Stimulated activated naive B cell treated with anti-CD40 and anti-IgM and Interleukin-4, amounts not matched to agents 10 μg/mL and 1 μg/mL and 100 μg/mL, for 72 hours (primary cell): Measurements from ENCODE around the gene QRFP.
"Not testable (repeated sequence)": the region's sequence is repeated elsewhere in the genome, so short reads cannot be mapped to it uniquely, and the experiment has no call there.

Experiments used
- ATAC-seq, 2 donors: fragments of 150-1000 bp; cut with Tn5 transposase; replicated peaks; 2 replicates each; pipeline ENCODE4 v1.10.0; 2021; ENCODE audit warnings: moderate library complexity in 1 of 2
- DNase-seq: peaks from one replicate; pipeline ENCODE4 v3.0.0; 2021
- H3K27ac Mint-ChIP-seq: one replicate; pipeline ENCODE4 v1.8.0; 2022; ENCODE audit warnings: mild to moderate bottlenecking, mixed read lengths
- H3K27me3 Mint-ChIP-seq, 2 donors: one replicate each; pipeline ENCODE4 v1.8.0; 2022; ENCODE audit warnings: mixed read lengths in 2 of 2
- H3K36me3 Mint-ChIP-seq, 2 donors: one replicate each; pipeline ENCODE4 v1.8.0; 2022; ENCODE audit warnings: mixed read lengths in 2 of 2, mild to moderate bottlenecking in 1 of 2
- H3K4me1 Mint-ChIP-seq, 2 donors: one replicate each; pipeline ENCODE4 v1.8.0; 2022; ENCODE audit warnings: mixed read lengths in 2 of 2, mild to moderate bottlenecking in 1 of 2
- H3K4me3 Mint-ChIP-seq, 2 donors: one replicate each; pipeline ENCODE4 v1.8.0; 2022; ENCODE audit warnings: mild to moderate bottlenecking in 2 of 2, mixed read lengths in 2 of 2, moderate library complexity in 1 of 2
- H3K9me3 Mint-ChIP-seq, 2 donors: one replicate each; pipeline ENCODE4 v1.8.0; 2022; ENCODE audit warnings: mixed read lengths in 2 of 2, mild to moderate bottlenecking in 1 of 2

Gene QRFP

DNA sequence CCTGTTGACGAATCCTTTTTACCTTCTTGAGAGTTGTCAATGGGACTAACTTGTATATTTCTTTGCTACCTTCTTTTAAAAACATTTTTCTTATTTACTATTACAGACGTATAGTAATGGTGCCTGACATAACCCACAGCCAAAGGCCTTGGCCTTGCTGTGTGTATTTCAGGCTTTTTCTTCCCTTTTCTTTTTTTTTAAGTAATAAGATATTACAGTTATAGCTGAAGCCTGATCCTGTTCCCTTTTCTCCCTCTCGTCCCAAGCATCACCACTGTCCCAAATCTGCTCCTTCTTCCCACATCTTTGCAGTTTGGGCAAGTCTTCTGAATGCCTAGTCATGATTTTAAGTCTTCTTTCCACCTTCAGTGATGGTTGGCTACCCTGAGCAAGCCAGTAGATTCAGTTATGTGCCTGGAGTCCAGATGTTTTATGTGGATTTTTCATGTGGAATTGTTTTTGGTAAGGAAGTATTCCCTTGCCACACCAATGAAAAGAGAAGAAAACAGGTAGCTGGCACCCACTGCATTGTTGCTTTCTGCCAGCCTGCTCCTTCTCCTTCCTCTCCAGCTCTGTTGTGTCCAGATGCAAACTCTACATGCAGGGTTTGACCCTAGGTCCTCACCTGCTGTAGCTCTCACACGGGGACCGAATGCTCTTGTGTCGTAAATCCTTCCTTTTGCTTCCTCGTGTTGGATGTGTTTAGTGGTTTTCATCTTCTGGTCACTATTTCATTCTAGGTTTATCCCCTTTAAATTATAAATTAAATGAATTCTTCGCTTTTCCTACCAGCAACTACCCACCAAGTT is 35.0 kb downstream of the QRFP start:
- Mint-ChIP-seq H3K36me3 (peaks cover 21 to 42% of the 10 kb centered on the region in 2 donors), H3K4me3 (no peak overlapping the region), H3K9me3 (no peaks in the 10 kb centered on the region), H3K27me3 (no peaks in the 10 kb centered on the region), H3K27ac (no peak overlapping the region), H3K4me1 (peaks cover 5% of the 10 kb centered on the region in 2 donors)
- DNase-seq (no peak), ATAC-seq (no peak)

GRCh38 chr9:130860458-130861316 is 35.9 kb downstream of the QRFP start:
- no peaks in the 10 kb centered on the region for H3K9me3 Mint-ChIP-seq
- no peak overlapping the region for H3K27ac Mint-ChIP-seq
- DNase-seq: no peak
- ATAC-seq: peak in 1 of 2 donors; percentile 38
- H3K4me3 Mint-ChIP-seq: no peak overlapping the region
- H3K4me1 Mint-ChIP-seq: peaks cover 0 to 2% of the 10 kb centered on the region in 2 donors
- H3K27me3 Mint-ChIP-seq: no peaks in the 10 kb centered on the region
- H3K36me3 Mint-ChIP-seq: peaks cover 19 to 41% of the 10 kb centered on the region in 2 donors

DNA sequence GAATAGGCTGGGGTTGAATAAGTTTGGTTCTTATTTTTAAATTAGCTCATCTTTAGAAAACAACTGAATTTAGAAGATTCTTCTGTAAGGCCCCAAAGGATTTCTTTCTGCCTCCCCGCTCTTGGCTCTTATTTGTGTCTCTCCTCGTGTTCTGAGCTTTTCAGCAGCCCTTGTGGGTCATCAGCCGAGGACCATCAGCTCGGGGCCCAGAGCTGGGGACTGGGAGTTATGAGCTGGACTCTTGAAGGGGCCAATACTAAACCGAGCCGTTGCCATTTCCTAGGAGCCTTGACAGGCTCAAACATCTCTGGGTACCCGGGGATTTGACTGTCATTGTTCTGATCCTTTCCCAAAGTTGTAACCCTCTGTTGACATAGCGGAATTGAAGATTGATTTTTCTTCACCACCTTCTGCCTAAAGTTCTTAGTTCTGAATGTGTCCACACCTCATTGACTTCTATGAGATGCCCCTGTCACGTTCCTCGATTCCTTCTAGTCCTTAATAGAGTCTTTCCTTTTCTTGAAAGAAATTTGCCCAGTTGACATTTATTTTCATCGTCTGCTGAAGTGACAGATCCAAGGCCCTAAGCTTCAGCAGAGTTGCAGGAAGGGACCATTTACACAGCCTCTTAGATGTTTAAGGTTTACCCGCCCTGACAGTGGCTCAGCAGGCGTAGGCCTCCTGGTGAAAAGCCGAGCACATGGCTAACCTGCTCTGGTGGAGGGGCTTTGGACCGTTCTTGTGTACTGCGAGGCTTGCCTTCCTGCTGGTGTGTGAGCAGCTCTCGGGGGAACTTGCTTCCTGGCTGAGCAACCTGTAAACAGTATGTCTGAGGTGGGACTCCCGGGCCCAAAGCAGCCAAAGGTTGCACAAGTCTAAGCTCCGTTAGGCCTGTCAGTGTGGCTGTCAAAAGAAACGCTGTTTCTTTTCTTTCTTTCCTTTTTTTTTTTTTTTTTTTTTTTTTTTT is 37.6 kb downstream of the QRFP start:
- peaks cover 19 to 45% of the 10 kb centered on the region in 2 donors for H3K36me3 Mint-ChIP-seq
- ATAC-seq: no peak

DNA sequence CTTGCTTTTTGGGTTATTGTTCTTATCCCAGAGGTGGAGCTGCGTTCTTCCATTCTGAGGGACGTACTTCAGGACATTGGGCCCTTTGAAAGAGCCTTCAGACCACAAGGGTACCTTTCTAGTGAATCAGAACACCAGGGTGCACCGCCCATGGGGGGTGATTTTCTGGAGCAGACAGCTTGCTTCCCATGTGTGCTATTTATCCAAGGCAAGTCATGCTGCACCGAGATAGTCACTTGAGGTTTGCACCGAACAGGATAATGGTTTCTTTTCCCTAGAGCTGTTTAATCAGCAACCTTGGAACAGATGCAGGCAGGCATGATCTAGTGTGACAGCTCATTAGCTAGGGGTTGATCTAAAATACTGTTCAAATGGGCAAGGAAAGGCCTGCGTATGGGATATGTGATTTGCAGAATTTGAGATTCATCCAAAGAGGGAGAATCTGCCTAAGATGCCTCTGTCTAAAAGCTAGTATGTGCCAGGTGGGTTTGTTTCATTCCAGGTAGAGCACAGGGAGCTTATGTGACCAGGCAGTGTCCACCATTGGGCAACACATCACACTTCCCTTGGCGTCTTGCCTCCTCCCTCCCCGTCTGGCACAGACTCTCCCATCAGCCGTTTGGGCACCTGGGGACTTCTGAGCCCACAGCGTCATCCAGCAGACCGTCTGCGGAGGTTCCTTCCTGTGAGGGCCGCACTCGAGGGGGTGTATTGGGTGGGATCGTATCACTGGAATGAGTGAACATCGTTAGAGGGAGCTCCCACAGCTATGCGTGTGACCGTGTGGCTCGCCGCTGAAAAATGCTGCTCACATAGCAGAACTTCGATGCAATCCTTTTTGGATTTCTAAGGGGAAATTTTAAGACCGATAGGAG is 38.5 kb downstream of the QRFP start:
- H3K4me1 Mint-ChIP-seq: no peaks in the 10 kb centered on the region
- no peaks in the 10 kb centered on the region for H3K9me3 Mint-ChIP-seq
- H3K27me3 Mint-ChIP-seq: no peaks in the 10 kb centered on the region

More for the DNA sequence above, 37.6 kb downstream of the QRFP start:
- no peaks in the 10 kb centered on the region for H3K27me3 Mint-ChIP-seq
- H3K4me1 Mint-ChIP-seq: peaks cover 0 to 2% of the 10 kb centered on the region in 2 donors
- H3K27ac Mint-ChIP-seq: no peak overlapping the region
- H3K4me3 Mint-ChIP-seq: no peak overlapping the region
- no peak for DNase-seq
- no peaks in the 10 kb centered on the region for H3K9me3 Mint-ChIP-seq

DNA sequence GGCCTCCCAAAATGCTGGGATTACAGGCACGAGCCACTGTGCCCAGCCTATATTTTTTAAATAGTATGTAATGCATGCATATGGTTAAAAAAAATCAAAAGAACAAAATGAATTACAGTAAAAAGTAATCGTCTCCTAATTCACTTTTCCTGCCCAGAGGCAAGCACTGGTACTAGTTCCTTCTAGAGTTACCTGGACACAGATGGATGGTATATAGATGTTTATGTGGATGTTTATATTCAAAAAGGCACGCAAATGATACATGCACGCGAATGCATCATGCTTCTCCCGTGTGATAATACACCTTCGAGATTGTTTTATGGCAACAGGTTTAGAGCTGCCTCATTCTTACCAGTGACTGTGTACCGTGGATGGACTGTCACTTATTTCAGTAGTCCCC is 40.1 kb downstream of the QRFP start:
- no peak overlapping the region for H3K4me3 Mint-ChIP-seq
- no peaks in the 10 kb centered on the region for H3K9me3 Mint-ChIP-seq
- H3K27ac Mint-ChIP-seq: no peak overlapping the region
- H3K36me3 Mint-ChIP-seq: peaks cover 6 to 28% of the 10 kb centered on the region in 2 donors
- no peak for ATAC-seq
- no peak for DNase-seq
- H3K27me3 Mint-ChIP-seq: no peaks in the 10 kb centered on the region
- H3K4me1 Mint-ChIP-seq: no peaks in the 10 kb centered on the region

More for the DNA sequence above, 38.5 kb downstream of the QRFP start:
- ATAC-seq (no peak), DNase-seq (no peak)
- Mint-ChIP-seq H3K4me3 (no peak overlapping the region), H3K36me3 (peaks cover 15 to 41% of the 10 kb centered on the region in 2 donors), H3K27ac (no peak overlapping the region)

DNA sequence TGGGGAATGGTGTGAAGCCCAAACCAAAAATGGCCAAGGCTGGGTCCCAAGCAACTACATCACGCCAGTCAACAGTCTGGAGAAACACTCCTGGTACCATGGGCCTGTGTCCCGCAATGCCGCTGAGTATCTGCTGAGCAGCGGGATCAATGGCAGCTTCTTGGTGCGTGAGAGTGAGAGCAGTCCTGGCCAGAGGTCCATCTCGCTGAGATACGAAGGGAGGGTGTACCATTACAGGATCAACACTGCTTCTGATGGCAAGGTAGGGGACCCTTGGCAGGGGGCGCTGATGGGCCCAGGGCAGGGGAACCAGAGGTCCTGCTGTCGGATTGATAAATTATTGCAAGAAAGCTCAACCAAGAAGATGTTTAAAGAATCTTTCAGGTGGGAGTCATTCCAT is 41.8 kb downstream of the QRFP start:
- Mint-ChIP-seq H3K27me3 (no peaks in the 10 kb centered on the region), H3K27ac (no peak overlapping the region), H3K4me3 (no peak overlapping the region), H3K4me1 (peaks cover 2 to 3% of the 10 kb centered on the region in 2 donors), H3K9me3 (no peaks in the 10 kb centered on the region), H3K36me3 (peaks cover 5 to 22% of the 10 kb centered on the region in 2 donors)
- ATAC-seq (no peak), DNase-seq (no peak)

- no peak overlapping the region for H3K27ac Mint-ChIP-seq
- H3K9me3 Mint-ChIP-seq: no peaks in the 10 kb centered on the region
- peaks cover 5 to 6% of the 10 kb centered on the region in 2 donors for H3K4me1 Mint-ChIP-seq
- DNase-seq: no peak
- peaks cover 5 to 20% of the 10 kb centered on the region in 2 donors for H3K36me3 Mint-ChIP-seq
- no peaks in the 10 kb centered on the region for H3K27me3 Mint-ChIP-seq
- no peak for ATAC-seq
- H3K4me3 Mint-ChIP-seq: no peak overlapping the region
Observed at GRCh38 chr9:130854092-130854491, 42.5 kb downstream of the QRFP start.

GRCh38 chr9:130852801-130853200 is 43.8 kb downstream of the QRFP start:
- DNase-seq: no peak
- ATAC-seq: no peak
- Mint-ChIP-seq H3K27me3 (no peaks in the 10 kb centered on the region), H3K36me3 (peaks cover 5 to 14% of the 10 kb centered on the region in 2 donors), H3K4me1 (peaks cover 5 to 6% of the 10 kb centered on the region in 2 donors), H3K9me3 (no peaks in the 10 kb centered on the region), H3K4me3 (no peak overlapping the region), H3K27ac (no peak overlapping the region)

GRCh38 chr9:130849356-130849755 is 47.3 kb downstream of the QRFP start:
- no peaks in the 10 kb centered on the region for H3K9me3 Mint-ChIP-seq

GRCh38 chr9:130848514-130848913 is 48.1 kb downstream of the QRFP start:
- H3K4me1 Mint-ChIP-seq, H3K27ac Mint-ChIP-seq, H3K9me3 Mint-ChIP-seq, ATAC-seq, H3K27me3 Mint-ChIP-seq, DNase-seq, H3K4me3 Mint-ChIP-seq, H3K36me3 Mint-ChIP-seq: not testable (repeated sequence)

More at GRCh38 chr9:130849356-130849755, 47.3 kb downstream of the QRFP start:
- no peak overlapping the region for H3K27ac Mint-ChIP-seq
- no peaks in the 10 kb centered on the region for H3K36me3 Mint-ChIP-seq
- no peaks in the 10 kb centered on the region for H3K27me3 Mint-ChIP-seq
- no peak for DNase-seq
- H3K4me1 Mint-ChIP-seq: peaks cover 5 to 6% of the 10 kb centered on the region in 2 donors
- H3K4me3 Mint-ChIP-seq: no peak overlapping the region
- ATAC-seq: no peak

- no peaks in the 10 kb centered on the region for H3K9me3 Mint-ChIP-seq
- H3K27ac Mint-ChIP-seq: no peak overlapping the region
- H3K36me3 Mint-ChIP-seq: no peaks in the 10 kb centered on the region
- no peak overlapping the region for H3K4me3 Mint-ChIP-seq
- H3K27me3 Mint-ChIP-seq: no peaks in the 10 kb centered on the region
- no peak for ATAC-seq
- no peak for DNase-seq
- H3K4me1 Mint-ChIP-seq: peaks cover 14 to 15% of the 10 kb centered on the region in 2 donors
Observed at GRCh38 chr9:130847306-130848217, 49.0 kb downstream of the QRFP start.

DNA sequence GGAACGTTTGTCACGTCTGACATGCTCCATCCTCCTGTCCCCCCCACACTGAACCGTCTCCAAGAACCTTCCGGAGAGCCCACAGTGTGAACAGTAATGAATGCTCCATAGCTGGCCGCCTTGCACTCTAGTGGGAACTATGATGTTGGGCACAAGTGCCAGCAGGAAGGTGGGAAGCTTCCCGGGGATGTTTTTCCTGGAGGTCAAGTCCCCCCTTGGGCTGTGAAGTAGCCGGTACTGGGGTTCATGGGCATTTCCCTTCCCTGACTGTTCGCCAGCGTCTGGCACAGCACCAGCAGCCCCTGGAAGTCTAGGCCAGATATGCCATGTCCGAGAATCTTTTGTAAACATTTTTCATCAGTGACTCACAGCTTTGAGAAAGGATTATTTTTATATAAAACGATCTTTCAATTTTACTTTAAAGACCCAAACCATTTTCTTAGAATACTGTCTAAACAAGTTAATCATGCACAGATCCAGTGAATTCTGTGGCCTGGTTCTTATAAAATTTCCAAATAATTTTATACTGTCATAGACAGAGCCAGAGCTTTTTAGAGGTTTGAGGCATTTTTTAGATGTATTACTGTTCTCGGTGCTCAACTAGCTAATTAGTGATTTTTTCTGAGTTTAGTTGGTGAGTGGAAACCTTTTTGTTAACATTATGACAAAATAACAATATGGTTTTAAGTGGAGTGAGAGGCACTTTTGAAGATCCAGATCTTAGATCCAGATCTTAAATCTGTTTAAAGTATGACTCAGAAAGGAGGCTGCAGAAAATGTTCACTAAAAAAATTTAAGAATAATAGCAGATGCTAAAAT is 49.9 kb downstream of the QRFP start:
- Mint-ChIP-seq H3K4me3 (no peak overlapping the region), H3K4me1 (peaks cover 18 to 22% of the 10 kb centered on the region in 2 donors), H3K36me3 (no peaks in the 10 kb centered on the region), H3K27me3 (no peaks in the 10 kb centered on the region), H3K9me3 (no peaks in the 10 kb centered on the region), H3K27ac (no peak overlapping the region)
- ATAC-seq (no peak), DNase-seq (no peak)
